HTR-8/SVneo (cell line): ENCODE data around the gene ZNF337.
"Not testable (repeated sequence)": the region's sequence is repeated elsewhere in the genome, so short reads cannot be mapped to it uniquely, and the experiment has no call there.

ENCODE experiments used
- DNase-seq: peaks from one replicate; pipeline ENCODE4 v3.0.0; 2011; ENCODE audit warnings: low spot score, mixed read lengths; ENCODE audit not compliant: insufficient read length
- FAIRE-seq: peaks from 2 replicates; lab custom pipeline; 2011; peaks lifted over from hg19 to GRCh38; lab: Jason Lieb, UNC

ZNF337 gene

DNA sequence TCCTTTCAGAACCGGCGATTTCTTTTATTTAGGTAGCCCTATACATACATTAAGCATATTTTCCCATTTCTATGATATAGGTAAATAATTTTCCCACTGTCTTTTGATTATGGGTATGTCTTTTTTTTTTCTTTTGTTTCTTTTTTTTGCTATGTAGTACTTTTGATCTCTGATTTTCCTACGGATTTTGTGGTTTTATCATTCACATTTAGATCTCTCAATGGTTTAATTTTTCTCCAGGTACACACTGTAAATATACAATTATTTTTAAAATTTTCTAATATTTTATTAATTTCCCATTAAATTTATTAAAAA is 436 bp upstream of the ZNF337 start:
- FAIRE-seq, result no peak
- DNase-seq, result no peak

DNA sequence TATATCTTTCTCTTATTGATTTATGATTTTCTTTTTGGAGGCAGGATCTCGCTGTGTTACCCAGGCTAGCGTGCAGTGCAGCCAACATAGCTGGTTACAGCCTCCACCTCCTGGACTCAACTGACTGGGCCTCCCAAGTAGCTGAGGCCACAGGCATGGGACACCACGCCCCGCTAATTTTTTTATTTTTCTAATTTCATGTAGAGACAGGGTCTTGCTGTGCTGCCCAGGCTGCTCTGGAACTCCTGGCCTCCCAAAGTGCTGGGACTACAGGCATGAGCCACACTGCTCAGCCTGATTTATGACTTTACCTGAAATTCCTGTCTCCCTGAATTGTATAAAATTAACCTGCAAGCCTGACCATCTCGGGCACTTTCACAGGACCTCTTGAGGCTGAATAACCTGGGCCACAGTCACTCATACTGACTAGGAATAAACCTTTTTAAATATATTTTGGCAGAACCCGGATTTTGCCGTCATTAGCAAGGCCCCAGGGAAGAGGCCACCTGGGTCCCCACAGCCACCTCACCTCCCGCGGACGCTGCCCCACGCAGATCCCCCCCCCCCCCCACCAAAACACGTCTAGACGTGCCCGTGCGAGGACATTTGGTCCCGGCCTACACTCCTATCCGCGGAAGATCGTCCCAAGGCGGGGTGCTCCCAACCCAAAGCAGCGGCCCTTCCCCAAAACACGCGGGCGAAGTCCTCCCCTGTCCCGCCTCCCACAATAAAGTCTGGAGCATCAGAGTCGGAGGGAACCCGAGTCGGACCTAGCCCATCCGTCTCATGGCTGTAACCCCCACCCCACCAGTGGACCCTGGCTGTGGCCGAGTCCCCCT is 902 bp downstream of the ZNF337 start:
- no peak for DNase-seq
- no peak for FAIRE-seq

DNA sequence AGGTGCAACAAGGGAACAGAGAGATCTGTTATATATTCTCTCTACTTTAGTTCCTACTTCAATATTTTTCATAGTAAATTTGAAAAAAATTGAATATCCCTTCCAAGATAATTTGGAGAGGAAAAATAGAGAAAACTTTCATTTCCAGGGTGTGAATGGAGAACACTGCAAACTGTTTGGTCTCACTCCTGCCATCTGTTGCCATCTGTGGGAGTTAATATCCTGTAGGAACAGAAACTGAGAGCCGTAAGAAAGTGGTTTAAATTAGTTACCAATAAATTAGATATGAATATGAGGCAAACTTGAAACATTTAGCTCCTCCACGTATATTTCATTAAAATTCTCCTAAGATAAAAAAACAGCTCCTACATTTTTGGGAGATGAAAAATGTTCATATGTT is 4.2 kb downstream of the ZNF337 start:
- no peak for DNase-seq
- FAIRE-seq, result no peak

DNA sequence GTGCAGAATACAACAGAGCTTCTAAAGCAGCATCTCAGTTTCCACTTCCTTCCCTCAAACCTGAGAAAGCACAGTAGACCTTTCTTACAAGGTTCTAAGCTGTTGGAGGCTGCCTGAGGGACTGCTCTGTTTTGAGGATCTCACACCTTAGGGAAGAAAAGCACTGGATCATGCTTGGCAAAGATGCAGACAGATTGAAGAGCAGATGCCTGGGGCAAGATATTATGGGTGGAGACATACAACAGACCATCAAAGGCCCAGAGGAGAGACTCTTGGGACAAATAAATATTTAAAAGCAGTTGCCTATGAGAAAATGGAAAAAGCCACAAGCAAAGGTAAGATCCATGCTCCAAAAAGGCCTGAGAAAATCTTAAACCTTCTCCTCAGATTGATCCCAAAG is 6.2 kb downstream of the ZNF337 start:
- FAIRE-seq (no peak), DNase-seq (no peak)

DNA sequence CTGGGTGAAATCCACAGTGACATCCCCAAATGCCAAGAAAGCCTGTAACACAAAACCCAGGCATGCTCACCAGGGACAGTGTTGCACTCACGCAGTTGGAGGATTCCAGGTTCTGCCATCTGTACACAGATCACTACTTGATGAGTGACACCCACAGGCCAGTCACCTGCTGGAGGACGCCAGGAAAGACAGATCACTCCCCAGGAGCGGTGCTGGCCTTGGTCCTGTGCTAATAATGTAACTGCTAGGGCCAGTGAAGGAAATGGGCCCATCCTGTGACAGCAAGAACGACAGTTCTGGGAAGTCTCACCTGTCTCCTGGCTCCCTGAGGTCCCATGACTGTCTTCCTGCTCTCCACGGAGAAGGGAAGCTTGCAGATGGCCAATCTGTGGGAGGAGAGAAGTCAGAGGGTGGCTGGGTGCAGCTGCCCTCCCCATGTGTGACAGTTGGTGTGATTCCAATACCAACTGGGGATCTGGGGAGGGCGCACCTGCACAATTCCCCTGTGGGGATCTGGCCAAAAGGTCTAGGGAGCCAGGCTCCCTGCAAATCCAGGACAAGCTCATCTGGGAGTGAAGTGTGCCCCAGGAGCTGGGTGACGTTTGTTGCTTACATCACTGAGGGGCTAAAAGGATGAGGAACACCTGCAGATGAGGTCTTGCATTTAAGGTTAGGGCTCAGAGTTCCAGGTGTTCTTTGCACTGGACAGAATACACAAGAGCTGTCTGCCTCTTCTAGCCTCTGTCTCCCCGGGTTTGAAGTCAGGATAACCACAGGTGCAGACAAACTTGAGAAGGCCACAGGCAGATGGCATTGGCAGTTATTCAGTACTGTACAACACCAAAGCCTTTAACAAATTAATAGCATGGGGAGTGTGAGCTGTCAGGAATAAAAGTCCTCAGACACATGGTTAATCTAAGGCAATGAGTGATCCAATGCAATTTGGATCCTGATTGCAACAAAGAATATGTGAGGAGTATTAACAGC is 10.3 kb downstream of the ZNF337 start:
- DNase-seq, result no peak
- FAIRE-seq, result no peak

DNA sequence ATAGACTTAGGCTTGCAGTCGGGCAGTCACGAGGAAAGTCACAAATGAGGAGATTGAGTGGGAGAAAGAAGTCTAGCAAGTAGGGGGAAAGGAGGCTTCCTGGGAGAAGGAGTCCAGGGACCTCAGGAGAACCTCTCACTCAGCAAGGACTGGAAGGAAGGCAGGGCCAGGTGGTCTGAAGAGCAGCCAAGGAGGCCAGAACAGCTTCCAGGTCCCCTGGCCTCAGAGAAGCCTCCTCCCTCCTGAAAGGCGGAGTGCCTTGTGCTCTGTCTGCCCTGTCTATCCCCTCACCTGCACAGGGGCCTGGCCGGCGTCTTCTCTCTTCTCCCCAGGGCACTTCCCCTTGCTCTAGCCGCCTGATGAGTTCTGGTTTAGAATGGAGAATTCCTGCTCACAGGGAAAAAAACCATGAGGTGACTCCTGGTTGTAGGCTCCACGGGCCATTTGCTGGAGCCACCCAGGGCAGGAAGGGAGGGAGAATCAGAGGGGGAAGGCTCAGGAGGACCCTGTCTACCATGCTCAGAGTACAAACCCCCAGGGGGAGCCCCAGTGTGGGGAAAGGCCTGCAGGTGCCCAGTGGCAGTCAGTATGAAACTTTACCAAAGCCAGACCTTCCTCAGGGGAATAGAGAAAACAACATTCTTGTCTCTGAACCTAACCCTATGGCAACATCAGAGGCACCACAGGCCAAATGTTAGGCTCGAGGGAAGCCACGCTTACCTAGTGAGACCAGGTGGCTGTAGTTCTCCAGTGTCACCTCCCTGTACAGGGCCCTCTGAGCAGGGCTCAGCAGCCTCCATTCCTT is 11.2 kb downstream of the ZNF337 start:
- FAIRE-seq (no peak), DNase-seq (no peak)

DNA sequence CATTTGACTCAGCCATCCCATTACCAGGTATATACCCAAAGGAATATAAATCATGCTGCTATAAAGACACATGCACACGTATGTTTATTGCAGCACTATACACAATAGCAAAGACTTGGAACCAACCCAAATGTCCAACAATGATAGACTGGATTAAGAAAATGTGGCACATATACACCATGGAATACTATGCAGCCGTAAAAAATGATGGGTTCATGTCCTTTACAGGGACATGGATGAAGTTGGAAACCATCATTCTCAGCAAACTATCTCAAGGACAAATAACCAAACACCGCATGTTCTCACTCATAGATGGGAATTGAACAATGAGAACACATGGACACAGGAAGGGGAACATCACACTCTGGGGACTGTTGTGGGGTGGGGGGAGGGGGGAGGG is 12.8 kb downstream of the ZNF337 start:
- not testable (repeated sequence) for FAIRE-seq, DNase-seq

DNA sequence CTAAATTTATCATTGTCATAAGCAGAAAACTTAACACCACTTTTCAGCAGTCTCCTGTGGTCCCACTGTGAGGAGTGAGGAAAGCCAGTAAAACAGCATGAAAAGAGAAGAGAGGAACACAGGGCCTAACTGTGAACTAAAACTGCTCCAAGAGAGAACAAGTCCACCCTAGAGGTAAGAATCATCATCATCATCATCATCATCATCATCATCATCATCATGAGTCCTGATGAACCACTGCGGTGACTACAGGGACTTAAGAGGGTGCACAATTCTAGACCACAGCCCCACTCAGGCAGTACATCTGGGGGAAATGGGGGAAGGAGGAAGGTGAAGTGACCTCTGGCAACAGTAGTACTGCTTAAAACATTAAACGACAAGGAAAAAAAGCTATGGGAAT is 13.6 kb downstream of the ZNF337 start:
- FAIRE-seq, result no peak
- DNase-seq, result no peak

DNA sequence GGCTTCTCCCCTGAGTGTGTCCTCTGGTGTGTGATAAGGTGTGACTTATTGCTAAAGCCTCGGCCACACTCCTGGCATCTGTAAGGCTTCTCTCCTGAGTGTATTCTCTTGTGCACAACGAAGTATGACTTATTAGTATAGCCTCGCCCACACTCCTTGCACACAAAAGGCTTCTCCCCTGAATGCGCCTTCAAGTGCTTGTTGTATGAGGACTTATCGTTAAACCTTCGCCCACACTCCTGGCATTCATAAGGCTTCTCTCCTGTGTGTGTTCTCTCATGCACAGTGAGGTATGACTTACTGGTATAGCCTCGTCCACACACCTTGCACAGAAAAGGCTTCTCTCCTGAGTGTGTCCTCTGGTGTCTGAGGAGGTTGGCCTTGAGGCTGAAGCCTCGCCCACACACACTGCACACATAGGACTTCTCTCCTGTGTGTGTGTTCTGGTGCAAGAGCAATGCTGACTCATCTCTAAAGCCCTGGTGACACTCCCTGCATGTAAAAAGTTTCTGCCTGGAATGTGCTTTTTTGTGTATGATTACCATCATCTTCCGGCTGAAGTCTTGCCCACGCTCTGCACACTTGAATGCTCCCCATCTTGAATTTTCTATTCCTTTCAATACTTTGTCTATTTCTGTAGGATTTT is 20.4 kb downstream of the ZNF337 start:
- DNase-seq (no peak), FAIRE-seq (no peak)

DNA sequence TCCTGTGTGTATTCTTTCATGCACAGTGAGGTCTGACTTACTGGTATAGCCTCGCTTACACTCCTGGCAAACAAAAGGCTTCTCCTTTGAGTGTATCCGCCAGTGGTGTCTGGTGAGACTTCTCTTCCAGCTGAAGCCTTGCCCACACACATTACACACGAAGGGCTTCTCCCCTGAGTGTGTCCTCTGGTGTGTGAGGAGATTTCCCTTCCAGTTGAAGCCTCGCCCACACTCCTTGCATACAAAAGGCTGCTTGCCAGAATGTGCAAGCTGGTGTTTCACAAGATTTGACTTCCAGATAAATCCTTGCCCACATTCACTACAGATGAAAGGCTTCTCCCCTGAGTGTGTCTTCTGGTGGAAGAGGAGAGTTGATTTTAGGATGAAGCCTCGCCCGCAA is 21.5 kb downstream of the ZNF337 start:
- FAIRE-seq (no peak), DNase-seq (no peak)

DNA sequence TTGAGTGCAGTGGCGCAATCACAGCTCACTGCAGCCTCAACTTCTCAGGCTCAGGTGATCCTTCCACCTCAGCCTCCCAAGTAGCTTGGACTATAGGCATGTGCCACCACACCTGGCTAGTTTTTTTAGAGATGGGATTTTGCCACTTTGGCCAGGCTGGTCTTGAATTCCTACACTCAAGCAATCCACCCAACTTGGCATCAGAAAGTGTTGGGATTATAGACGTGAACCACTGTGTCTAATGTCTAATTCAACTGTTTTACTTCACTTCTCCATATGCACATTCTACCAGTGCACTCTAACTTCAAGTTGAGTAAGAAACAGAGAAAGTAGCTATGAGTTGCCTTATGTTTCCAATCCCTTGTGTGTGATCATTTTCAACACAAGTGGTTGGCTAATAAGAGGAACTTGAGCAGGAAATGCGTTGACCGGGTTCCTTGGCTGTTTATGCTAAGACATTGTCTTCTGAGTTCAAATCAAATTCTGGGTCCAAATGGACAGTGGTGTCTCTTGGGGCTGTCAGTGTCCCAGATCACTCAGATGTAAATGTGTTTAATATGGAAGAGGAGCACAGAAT is 23.9 kb downstream of the ZNF337 start:
- no peak for DNase-seq
- FAIRE-seq, result no peak

DNA sequence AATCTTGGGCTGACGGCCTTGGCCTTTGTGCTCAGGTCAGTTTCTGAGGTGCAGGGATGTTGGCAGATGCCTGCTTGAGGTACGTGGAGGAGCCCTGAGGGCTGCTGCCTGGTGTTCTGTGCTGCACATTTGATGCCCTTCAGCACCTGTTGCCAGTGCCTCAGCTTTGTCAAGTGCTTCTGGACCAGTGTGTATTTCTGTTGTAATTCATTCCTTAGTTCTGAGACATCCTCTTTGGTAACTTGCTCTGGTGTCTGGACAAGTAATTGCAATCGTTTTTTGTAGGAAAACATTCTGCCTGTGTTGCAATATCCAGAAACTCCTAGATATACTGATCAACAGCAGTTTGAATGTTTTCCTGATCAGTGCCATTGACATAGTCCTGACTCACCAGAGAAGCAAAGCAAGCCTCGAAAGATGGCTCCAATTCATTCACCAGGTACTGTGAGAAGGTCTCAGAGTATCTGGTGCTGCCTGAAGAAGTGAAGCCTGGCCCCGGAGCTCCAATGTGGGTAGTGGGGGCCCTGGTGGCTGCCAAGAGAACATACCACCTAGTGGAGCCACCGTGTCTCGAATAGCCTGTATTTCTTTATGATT is 26.7 kb downstream of the ZNF337 start:
- DNase-seq, result no peak
- peak; percentile 55 for FAIRE-seq

DNA sequence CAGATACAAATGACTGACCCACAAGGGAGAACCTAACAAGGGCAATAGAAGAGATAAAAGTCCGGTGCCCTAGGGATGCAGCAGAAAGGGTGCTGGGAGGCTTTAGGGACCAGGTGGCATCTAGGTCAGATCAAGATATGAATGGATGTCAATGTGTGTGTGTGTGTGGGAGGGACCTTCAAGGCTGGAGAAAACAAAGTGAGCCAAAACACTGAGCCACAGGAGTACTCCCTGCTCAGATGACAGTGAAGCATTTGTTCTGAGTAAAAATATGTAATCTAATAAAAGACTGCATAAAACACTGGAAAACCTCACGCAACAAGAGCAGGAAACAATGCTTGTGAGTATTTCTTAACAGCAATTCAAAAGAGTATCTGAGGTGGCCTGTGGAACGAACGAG is 28.2 kb downstream of the ZNF337 start:
- FAIRE-seq (no peak), DNase-seq (no peak)

DNA sequence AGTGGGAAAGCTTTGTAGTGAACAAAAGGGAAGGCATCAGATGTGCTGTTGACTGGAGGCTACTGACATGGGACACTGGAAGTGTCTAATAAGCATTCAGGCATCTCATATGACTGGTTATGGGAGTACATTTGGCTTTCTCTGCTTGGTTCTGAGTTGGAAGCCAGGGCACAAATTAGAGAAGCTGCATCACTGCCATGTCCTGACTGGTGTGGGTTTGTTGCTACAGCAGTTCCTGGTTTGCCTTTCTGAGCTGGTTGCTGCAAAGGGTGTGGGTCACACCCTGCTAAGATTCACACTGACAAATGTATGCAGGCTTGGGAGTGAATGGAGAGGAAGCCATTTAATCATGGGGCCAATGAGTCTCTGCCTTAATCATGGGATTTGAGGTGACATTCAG is 36.7 kb downstream of the ZNF337 start:
- DNase-seq, result no peak
- FAIRE-seq, result no peak

DNA sequence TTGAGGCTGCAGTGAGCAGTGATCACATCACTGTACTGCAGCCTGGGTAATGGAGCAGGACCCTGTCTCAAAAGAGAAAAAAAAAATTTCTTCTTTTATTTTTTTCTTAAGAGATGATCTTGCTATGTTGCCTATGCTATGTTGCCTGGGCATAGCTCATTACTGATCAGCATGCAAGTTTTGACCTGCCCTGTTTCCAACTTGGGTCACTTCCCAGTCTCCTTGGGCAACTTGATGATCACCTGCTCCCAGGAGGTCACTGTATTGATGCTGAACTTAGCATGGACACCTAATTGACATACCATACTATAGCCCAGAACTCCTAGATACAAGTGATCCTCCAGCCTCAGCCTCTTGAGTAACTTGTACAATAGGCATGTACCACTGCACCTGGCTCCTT is 42.2 kb downstream of the ZNF337 start:
- FAIRE-seq, result no peak
- DNase-seq, result no peak

DNA sequence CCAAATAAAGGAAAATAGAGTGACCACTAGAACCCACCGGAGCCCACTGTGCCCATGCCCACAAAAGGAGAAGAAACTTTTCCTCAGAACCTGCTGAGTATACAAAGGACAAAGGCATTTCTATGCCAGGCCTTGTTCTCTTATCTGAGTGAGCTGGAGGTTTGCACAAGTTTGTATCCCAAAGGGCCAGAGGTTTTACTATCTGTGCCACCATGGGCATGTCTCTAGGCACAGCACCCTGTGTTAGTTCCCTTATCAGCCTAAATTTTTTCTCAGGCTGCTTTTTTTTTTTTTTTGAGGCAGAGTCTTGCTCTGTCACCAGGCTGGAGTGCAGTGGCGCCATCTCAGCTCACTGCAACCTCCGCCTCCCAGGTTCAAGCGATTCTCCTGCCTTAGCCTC is 43.8 kb downstream of the ZNF337 start:
- not testable (repeated sequence) for FAIRE-seq, DNase-seq

DNA sequence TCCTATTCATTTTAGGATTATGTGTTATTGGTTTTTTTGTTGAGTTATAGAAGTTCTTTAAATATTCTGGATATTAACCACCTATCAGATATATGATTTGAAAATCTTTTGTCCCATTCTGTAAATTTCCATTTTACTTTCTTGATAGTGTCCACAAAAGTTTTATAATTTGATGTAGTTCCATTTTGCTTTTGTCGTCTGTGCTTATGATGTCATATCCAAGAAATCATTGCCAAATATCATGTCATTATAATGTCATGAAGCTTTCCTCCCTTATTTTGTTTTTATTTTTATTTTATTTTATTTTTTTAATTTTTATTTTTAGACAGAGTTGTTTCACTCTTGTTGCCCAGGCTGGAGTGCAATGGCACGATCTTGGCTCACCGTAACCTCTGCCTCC is 51.8 kb downstream of the ZNF337 start:
- no peak for FAIRE-seq
- no peak for DNase-seq

DNA sequence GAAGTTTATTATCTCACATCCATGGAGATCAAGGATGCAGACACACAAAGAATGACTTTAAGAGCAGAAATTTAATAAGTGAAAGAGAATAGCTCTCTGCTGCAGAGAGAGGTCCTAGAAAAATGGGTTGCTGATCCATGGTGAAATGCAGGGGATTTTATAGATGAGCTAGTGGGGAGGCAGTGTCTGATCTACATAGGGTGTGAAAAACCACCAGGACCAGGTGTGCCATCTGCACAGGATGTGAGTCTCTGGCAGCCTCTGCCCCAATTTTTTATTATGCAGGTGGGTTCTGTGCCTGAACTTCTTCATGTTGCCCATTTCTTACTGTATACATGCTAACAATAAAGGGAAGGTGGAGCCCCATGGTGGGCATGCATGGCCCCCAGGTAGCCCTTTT is 52.9 kb downstream of the ZNF337 start:
- no peak for FAIRE-seq
- DNase-seq, result no peak

DNA sequence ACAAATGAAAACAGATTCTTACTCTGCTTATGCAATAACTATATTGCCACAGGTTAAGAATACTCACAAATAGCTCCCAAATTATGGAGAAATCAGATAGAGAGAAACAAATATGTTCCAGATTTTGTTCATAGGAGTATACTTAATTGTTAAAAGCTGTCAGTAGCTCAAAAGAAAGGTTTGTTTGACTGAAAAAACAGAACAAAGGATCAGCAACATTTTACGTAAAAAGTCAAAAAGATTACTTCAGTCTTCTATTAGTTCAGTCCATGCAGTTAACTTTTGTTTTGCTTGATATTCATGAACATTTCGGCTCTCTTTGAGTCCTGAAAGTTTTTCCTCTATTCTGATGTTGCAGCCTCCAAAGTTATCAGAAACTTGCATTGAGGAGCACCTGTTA is 59.4 kb downstream of the ZNF337 start:
- FAIRE-seq, result no peak

More for the DNA sequence above, 59.4 kb downstream of the ZNF337 start:
- DNase-seq, result no peak
